Lower lobe of right lung (tissue), 2 donors: ENCODE results near the gene COMT. TPM values are rescaled to one million over a fixed set of nuclear protein-coding genes. Genes with fewer than 3 reads are reported as not detected.
A peak's percentile ranks its signal among the peaks of the same experiment; 100 is the strongest.
"Not testable (repeated sequence)": the region's sequence is repeated elsewhere in the genome, so short reads cannot be mapped to it uniquely, and the experiment has no call there.

Experiments used
- ATAC-seq, 2 donors: fragments of 200-7000 bp; cut with Tn5 transposase; one replicate each; pipeline ENCODE4 v1.9.1; 2020 to 2022; ENCODE audit warnings: mild to moderate bottlenecking in 2 of 2, moderate library complexity in 2 of 2
- DNase-seq: peaks from one replicate; pipeline ENCODE4 v3.0.0-alpha.2; 2020
- H3K27ac ChIP-seq: fragments of 200-600 bp; one replicate; pipeline ENCODE4 v1.8.0; 2022
- H3K27me3 ChIP-seq: fragments of 200-600 bp; one replicate; pipeline ENCODE4 v1.8.0; 2022; ENCODE audit warnings: low read depth
- H3K36me3 ChIP-seq: fragments of 200-600 bp; one replicate; pipeline ENCODE4 v1.8.0; 2022; ENCODE audit warnings: mild to moderate bottlenecking
- H3K4me1 ChIP-seq: fragments of 200-600 bp; one replicate; pipeline ENCODE4 v1.8.0; 2022
- H3K4me3 ChIP-seq: fragments of 200-600 bp; one replicate; pipeline ENCODE4 v1.8.0; 2022; ENCODE audit warnings: mild to moderate bottlenecking
- H3K9me3 ChIP-seq: fragments of 200-600 bp; one replicate; pipeline ENCODE4 v1.8.0; 2022
- CTCF ChIP-seq: fragments of 200-600 bp; IDR thresholded peaks from one replicate; pipeline ENCODE4 v1.8.0; 2022; ENCODE audit warnings: antibody characterized with exemption, mild to moderate bottlenecking
- intact Hi-C: fragments of 100-400 bp; cut with DNase I; formaldehyde crosslinking; loops from one replicate; pipeline ENCODE4 v1.11.0; 2022
- total RNA-seq: library from RNA; stranded (reverse); fragmentation: NEBNext Ultra II Directional; extraction: Animal tissue kit (Norgen Biotek cat#: 25700); gene quantifications from one replicate; pipeline ENCODE4 v1.2.1, GENCODE V29; 2021
- donor health status: DM: no; HTN: yes; CAD: no; lungs with severe emphysema.

The COMT gene
- total RNA-seq, 1 donor from 2014 or later = 235 TPM

- Histone ChIP-seq H3K4me3 (no peak overlapping the region), H3K27me3 (no peaks in the 10 kb centered on the region), H3K36me3 (peaks cover 30% of the 10 kb centered on the region), H3K4me1 (no peaks in the 10 kb centered on the region), H3K27ac (no peak overlapping the region), H3K9me3 (no peaks in the 10 kb centered on the region)
- intact Hi-C loops = no loop called here
- DNase-seq (peak; percentile 6), ATAC-seq (no peak)
- TF ChIP-seq CTCF = no peak
Observed at GRCh38 chr22:19921544-19922081, 20.0 kb upstream of the COMT start.

GRCh38 chr22:19923914-19924513 is 17.6 kb upstream of the COMT start:
- intact Hi-C loops = no loop called here
- no peaks in the 10 kb centered on the region for H3K9me3 ChIP-seq
- H3K36me3 ChIP-seq = peaks cover 13% of the 10 kb centered on the region
- H3K4me3 ChIP-seq = no peak overlapping the region
- TF ChIP-seq CTCF = no peak
- DNase-seq (peak; percentile 15), ATAC-seq (no peak)
- H3K27me3 ChIP-seq = no peaks in the 10 kb centered on the region
- no peak overlapping the region for H3K27ac ChIP-seq
- H3K4me1 ChIP-seq = no peaks in the 10 kb centered on the region

GRCh38 chr22:19926028-19926427 is 15.5 kb upstream of the COMT start:
- H3K36me3 ChIP-seq = peaks cover 14% of the 10 kb centered on the region
- H3K27ac ChIP-seq, H3K9me3 ChIP-seq, H3K4me3 ChIP-seq, intact Hi-C loops, H3K4me1 ChIP-seq, H3K27me3 ChIP-seq, ATAC-seq: not testable (repeated sequence)
- peak; percentile 5 for DNase-seq

GRCh38 chr22:19927696-19928095 is 13.9 kb upstream of the COMT start:
- ATAC-seq = no peak
- Histone ChIP-seq H3K9me3 (no peaks in the 10 kb centered on the region), H3K27ac (no peak overlapping the region), H3K36me3 (peaks cover 14% of the 10 kb centered on the region), H3K27me3 (no peaks in the 10 kb centered on the region), H3K4me1 (peaks cover 3% of the 10 kb centered on the region), H3K4me3 (no peak overlapping the region)
- DNase-seq = peak; percentile 8
- intact Hi-C loops = no loop called here
- no peak for TF ChIP-seq CTCF

- Histone ChIP-seq H3K4me1 (peaks cover 8% of the 10 kb centered on the region), H3K36me3 (peaks cover 14% of the 10 kb centered on the region), H3K9me3 (no peaks in the 10 kb centered on the region), H3K4me3 (no peak overlapping the region), H3K27ac (peak overlapping the region; percentile 36), H3K27me3 (no peaks in the 10 kb centered on the region)
- intact Hi-C loops = no loop called here
- DNase-seq (peak; percentile 8), ATAC-seq (peak in 1 of 2 donors; percentile 23)
- no peak for TF ChIP-seq CTCF
Observed at GRCh38 chr22:19928207-19928606, 13.4 kb upstream of the COMT start.
